Esophagus squamous epithelium (tissue), 4 donors: ENCODE data around the gene HOPX.

Experiments used
- POLR2A ChIP-seq, 4 donors: fragments of 450-650 bp; IDR thresholded peaks; one replicate each; pipeline ENCODE4 v1.6.1; 2017; ENCODE audit warnings: antibody characterized with exemption in 4 of 4, mild to moderate bottlenecking in 4 of 4, moderate library complexity in 3 of 4
- TF ChIP-seq, protein P1 (sequence below), 6 experiments: fragments of 450-650 bp in 4 of 6; fragments of 200-600 bp in 2 of 6; sonication (generic) in 2 of 6; IDR thresholded peaks; one replicate each; pipeline ENCODE4 v1.5.1; 2016 to 2019; ENCODE audit warnings: antibody characterized with exemption in 6 of 6, mild to moderate bottlenecking in 4 of 6, moderate library complexity in 4 of 6

DNA sequence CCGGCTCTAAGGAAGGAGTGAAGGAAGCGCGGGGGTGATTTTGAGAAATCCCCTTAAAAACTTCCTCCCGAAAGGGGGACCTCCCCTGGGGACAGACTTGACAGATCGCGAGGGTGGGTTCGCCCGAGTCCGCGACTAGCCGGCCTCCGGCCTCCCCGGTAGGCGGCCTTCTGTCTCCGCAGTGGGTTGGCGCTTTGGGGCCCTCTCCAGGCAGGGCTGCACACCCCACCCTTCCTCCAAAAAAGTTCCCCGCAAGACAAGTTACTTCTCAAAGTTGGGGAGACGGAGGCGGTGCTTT, 24.8 kb downstream of the HOPX start:
- TF ChIP-seq, protein P1, sequence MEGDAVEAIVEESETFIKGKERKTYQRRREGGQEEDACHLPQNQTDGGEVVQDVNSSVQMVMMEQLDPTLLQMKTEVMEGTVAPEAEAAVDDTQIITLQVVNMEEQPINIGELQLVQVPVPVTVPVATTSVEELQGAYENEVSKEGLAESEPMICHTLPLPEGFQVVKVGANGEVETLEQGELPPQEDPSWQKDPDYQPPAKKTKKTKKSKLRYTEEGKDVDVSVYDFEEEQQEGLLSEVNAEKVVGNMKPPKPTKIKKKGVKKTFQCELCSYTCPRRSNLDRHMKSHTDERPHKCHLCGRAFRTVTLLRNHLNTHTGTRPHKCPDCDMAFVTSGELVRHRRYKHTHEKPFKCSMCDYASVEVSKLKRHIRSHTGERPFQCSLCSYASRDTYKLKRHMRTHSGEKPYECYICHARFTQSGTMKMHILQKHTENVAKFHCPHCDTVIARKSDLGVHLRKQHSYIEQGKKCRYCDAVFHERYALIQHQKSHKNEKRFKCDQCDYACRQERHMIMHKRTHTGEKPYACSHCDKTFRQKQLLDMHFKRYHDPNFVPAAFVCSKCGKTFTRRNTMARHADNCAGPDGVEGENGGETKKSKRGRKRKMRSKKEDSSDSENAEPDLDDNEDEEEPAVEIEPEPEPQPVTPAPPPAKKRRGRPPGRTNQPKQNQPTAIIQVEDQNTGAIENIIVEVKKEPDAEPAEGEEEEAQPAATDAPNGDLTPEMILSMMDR (IDR thresholded peaks at IDR 0.05), result peak in 3 of 6 experiments; percentile 15 to 41 (median 34)
- TF ChIP-seq POLR2A (IDR thresholded peaks at IDR 0.05), result peak in 1 of 4 donors; percentile 24
